AG04449 (cell line): Measurements from ENCODE around the gene AKAP7.

ENCODE experiments used
- CTCF ChIA-PET: fragments of 350-600 bp; formaldehyde crosslinking; extraction: SDS; loops from one replicate; lab custom pipeline; 2021; ENCODE audit warnings: antibody characterized with exemption; lab: Yijun Ruan, JAX
- POLR2A ChIA-PET: fragments of 400-600, 350-600 bp; formaldehyde crosslinking; extraction: SDS; loops from one replicate; lab custom pipeline; 2020; ENCODE audit warnings: antibody characterized with exemption, inconsistent platforms; lab: Yijun Ruan, JAX
- DNase-seq: peaks from one replicate; pipeline ENCODE4 v3.0.0-alpha.2; 2010; ENCODE audit warnings: low read depth, low spot score
- H3K4me3 ChIP-seq: 2 replicates; pipeline ENCODE4 v1.5.1; 2011; ENCODE audit warnings: low read depth, mild to moderate bottlenecking, control low read depth, low read length
- TF ChIP-seq, protein P1 (sequence below): IDR thresholded peaks from one replicate; pipeline ENCODE4 v1.5.1; 2011; ENCODE audit warnings: mild to moderate bottlenecking, moderate library complexity, low read length, control low read depth, inconsistent platforms; ENCODE audit not compliant: insufficient read depth; ENCODE audit errors: missing control alignments

AKAP7 gene

DNA sequence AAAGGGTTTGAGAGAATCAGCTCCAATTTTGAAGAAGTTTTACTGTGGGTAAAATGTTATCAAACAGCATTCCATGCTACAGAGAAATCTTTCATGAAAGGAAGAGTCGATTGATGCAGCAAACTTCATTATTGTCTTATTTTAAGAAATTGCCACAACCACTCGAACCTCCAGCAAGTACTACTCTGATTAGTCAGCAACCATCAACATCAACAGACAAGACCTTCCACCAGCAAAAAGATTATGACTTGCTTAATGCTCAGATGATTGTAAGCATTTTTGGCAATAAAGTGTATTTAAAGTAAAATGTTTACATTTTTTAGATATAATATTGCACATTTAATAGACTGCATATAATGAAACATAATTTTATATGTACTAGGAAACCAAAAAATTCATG lies 87.5 kb downstream of the AKAP7 start:
- ChIA-PET POLR2A (no interaction called here), CTCF (no interaction called here)
- TF ChIP-seq, protein P1, sequence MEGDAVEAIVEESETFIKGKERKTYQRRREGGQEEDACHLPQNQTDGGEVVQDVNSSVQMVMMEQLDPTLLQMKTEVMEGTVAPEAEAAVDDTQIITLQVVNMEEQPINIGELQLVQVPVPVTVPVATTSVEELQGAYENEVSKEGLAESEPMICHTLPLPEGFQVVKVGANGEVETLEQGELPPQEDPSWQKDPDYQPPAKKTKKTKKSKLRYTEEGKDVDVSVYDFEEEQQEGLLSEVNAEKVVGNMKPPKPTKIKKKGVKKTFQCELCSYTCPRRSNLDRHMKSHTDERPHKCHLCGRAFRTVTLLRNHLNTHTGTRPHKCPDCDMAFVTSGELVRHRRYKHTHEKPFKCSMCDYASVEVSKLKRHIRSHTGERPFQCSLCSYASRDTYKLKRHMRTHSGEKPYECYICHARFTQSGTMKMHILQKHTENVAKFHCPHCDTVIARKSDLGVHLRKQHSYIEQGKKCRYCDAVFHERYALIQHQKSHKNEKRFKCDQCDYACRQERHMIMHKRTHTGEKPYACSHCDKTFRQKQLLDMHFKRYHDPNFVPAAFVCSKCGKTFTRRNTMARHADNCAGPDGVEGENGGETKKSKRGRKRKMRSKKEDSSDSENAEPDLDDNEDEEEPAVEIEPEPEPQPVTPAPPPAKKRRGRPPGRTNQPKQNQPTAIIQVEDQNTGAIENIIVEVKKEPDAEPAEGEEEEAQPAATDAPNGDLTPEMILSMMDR = no peak

DNA sequence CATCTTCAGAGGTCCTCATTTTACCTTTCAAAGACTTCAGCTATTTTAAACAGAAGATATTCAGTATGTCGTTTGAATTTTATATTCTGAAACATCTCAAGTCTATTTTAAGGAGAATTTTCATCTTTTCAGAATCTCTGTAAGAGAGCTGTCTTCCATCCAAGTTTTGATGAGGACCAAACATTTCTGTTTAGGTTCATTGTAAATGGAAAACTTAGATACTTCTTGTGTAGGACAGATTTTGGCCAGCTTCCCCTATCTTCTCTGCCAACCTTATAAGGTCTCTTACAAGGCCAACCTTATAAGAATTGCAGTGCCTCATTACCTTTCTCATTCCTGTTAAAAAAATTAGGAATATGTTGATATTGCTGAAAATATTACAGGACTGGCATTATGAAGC lies 88.1 kb downstream of the AKAP7 start:
- no peak for DNase-seq
- TF ChIP-seq, protein P1 = no peak
- H3K4me3 ChIP-seq = no peak overlapping the region
- ChIA-PET POLR2A (no interaction called here), CTCF (interaction anchor here (1.2 kb wide), 1 partner anchor 9 kb away, joined by 4 read pairs; no protein-coding TSS in a partner anchor)

More for the DNA sequence above, 87.5 kb downstream of the AKAP7 start:
- no peak for DNase-seq
- H3K4me3 ChIP-seq = no peak overlapping the region

DNA sequence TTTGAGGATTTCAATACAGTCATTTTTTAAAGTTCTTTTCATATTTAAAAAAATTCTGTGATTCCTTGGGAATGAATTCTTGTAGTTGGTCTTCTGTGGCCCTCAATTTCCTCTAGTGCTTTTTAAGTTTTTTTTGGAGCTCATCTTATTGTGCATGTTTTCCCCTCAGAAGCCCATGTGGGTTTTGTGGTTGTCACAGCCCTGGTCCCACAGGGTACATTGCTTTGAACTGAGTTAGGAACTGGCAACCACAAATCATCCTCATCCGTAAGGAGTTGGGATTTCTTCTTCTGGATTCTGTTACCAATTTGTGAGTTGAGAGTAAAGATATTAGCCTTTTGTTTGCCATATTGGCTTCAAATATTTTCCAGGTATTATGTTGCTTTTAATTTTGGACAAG lies 89.9 kb downstream of the AKAP7 start:
- no peak overlapping the region for H3K4me3 ChIP-seq
- TF ChIP-seq, protein P1 = no peak
- CTCF ChIA-PET = no interaction called here
- DNase-seq = no peak
- POLR2A ChIA-PET = no interaction called here

DNA sequence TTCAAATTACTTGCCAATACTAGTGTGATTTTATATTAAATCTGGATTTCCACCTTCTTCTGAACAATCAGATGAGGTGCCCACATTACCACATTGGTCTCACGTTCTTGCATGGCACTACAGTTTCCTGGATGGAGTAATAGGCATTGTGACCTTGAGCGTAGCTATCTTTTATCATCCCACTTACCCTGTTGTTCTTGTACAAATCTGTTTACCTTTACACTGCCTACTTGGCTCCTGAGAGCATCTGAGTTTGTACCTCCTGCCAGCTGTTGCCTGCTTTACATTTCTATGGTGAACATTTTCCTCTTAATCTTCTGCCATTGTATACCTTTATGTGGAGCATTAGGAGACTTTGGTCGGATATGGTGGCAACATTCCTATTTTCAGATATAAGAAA lies 90.7 kb downstream of the AKAP7 start:
- ChIA-PET CTCF (interaction anchor here (1.8 kb wide), 1 partner anchor 26 kb away, joined by 4 read pairs; no protein-coding TSS in a partner anchor), POLR2A (no interaction called here)
- TF ChIP-seq, protein P1 = no peak
- no peak for DNase-seq
- H3K4me3 ChIP-seq = no peak overlapping the region

DNA sequence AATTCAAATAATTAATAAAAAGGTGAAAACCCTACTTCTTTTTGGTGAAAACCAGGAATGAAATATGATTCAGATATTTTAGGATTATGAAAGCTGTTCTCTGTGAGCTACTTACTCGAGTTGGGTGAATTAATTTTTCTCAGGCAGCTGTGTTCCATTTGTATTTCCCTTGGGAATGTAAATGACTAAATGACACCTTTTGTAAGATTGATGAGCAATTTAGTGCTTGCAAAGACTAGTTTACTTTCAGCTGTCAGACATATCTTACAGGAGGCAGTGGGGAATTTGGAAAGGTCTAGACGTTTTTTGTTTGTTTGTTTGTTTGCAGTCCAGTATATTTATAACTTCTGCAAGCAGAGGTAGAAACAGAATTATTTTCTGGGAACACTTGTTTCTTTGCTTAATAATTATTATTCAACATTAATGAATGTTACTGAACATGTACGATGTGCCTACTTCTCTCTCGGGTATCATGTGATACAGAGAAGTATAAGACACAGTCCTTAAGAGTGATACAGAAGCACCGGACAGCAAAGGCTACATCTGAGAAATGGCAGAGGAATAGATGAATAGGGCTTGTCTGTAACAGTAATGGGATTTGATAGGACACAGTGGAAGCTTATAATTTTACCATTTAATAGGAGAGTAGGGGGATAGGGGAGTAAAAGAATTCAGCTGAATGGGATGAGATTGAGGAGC lies 91.3 kb downstream of the AKAP7 start:
- TF ChIP-seq, protein P1 = no peak
- ChIA-PET CTCF (interaction anchor here (1.8 kb wide), 1 partner anchor 27 kb away, joined by 4 read pairs; no protein-coding TSS in a partner anchor), POLR2A (no interaction called here)
- DNase-seq = no peak
- no peak overlapping the region for H3K4me3 ChIP-seq

DNA sequence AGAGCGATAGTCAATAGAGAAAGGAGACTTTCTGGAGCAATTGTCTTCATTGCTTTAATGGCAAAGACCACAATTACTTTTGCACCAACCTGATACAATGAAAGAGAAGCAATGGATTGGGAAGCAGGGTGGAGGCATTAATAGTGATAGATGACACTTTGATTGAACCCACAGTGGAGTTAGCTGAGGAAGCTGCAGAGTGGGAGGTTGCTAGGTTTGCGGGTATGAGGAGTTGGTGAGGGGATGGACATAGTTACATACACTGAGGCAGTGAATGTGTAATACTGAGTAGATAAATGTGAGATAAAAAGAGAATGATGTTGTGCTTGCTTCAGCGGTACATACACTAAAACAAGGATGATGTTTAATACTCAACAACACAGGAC lies 91.9 kb downstream of the AKAP7 start:
- no peak for DNase-seq
- CTCF ChIA-PET = interaction anchor here (1.8 kb wide), 1 partner anchor 27 kb away, joined by 4 read pairs; no protein-coding TSS in a partner anchor

More for the DNA sequence above, 91.9 kb downstream of the AKAP7 start:
- H3K4me3 ChIP-seq = no peak overlapping the region
- TF ChIP-seq, protein P1 = no peak
- POLR2A ChIA-PET = no interaction called here
